ENCODE measurements around the gene ATAD3B.

GRCh38 chr1:1433804-1434130, 37.8 kb upstream of the ATAD3B start:
- no peak for TF ChIP-seq SP1 (IDR thresholded peaks at IDR 0.05)
- TF ChIP-seq ARNT (IDR thresholded peaks at IDR 0.05), result no peak
- no peak for TF ChIP-seq SUZ12 (IDR thresholded peaks at IDR 0.05)
- TF ChIP-seq ZNF384 (IDR thresholded peaks at IDR 0.05), result no peak
- no peak for TF ChIP-seq FOXM1 (IDR thresholded peaks at IDR 0.05; ENCODE audit: borderline replicate concordance)
- TF ChIP-seq LEF1 (IDR thresholded peaks at IDR 0.05; ENCODE audit: borderline replicate concordance), result no peak
- TF ChIP-seq CTBP1 (IDR thresholded peaks at IDR 0.05; ENCODE audit: borderline replicate concordance), result no peak
- no peak for TF ChIP-seq FOXK2 (IDR thresholded peaks at IDR 0.05)
- TF ChIP-seq FOXA1 (IDR thresholded peaks at IDR 0.05), result no peak
- TF ChIP-seq PKNOX1 (IDR thresholded peaks at IDR 0.05), result no peak
- no peak for TF ChIP-seq ELF4 (IDR thresholded peaks at IDR 0.05)
- no peak for TF ChIP-seq BHLHE40 (IDR thresholded peaks at IDR 0.05; ENCODE audit: borderline replicate concordance)
- TF ChIP-seq HDGF (IDR thresholded peaks at IDR 0.05; ENCODE audit: borderline replicate concordance), result no peak
